Activated T-cell treated with anti-CD3 and anti-CD28 coated beads for 4 hours (primary cell): ENCODE measurements around the gene ARL4D.
"Not testable (repeated sequence)": the region's sequence is repeated elsewhere in the genome, so short reads cannot be mapped to it uniquely, and the experiment has no call there.

ENCODE experiments used
- DNase-seq: peaks from one replicate; pipeline ENCODE4 v3.0.0-alpha.2; 2020

ARL4D gene

GRCh38 chr17:43371227-43371821, 27.5 kb upstream of the ARL4D start:
- DNase-seq, result no peak

- DNase-seq, result no peak
These were observed 26.4 kb upstream of the ARL4D start for GRCh38 chr17:43372273-43372911.

GRCh38 chr17:43373356-43373755, 25.4 kb upstream of the ARL4D start:
- DNase-seq, result no peak

GRCh38 chr17:43375915-43376314, 22.9 kb upstream of the ARL4D start:
- DNase-seq, result not testable (repeated sequence)

GRCh38 chr17:43377056-43377810, 21.6 kb upstream of the ARL4D start:
- no peak for DNase-seq

GRCh38 chr17:43378766-43379165, 20.0 kb upstream of the ARL4D start:
- DNase-seq, result no peak

GRCh38 chr17:43380307-43380706, 18.5 kb upstream of the ARL4D start:
- DNase-seq, result no peak

- DNase-seq, result no peak
These were observed 17.6 kb upstream of the ARL4D start for GRCh38 chr17:43381204-43381603.

- no peak for DNase-seq
These were observed 17.2 kb upstream of the ARL4D start for GRCh38 chr17:43381621-43382020.

- DNase-seq, result no peak
These were observed 16.0 kb upstream of the ARL4D start for GRCh38 chr17:43382776-43383175.

GRCh38 chr17:43383372-43383771, 15.4 kb upstream of the ARL4D start:
- DNase-seq, result no peak

GRCh38 chr17:43383826-43384475, 14.8 kb upstream of the ARL4D start:
- no peak for DNase-seq

GRCh38 chr17:43384476-43384862, 14.3 kb upstream of the ARL4D start:
- no peak for DNase-seq

- no peak for DNase-seq
These were observed 13.6 kb upstream of the ARL4D start for GRCh38 chr17:43385046-43385831.

GRCh38 chr17:43388359-43389045, 10.3 kb upstream of the ARL4D start:
- peak; percentile 86 for DNase-seq

- DNase-seq, result peak; percentile 64
These were observed 9.5 kb upstream of the ARL4D start for GRCh38 chr17:43389046-43389947.

GRCh38 chr17:43392397-43392796, 6.4 kb upstream of the ARL4D start:
- no peak for DNase-seq

- peak; percentile 92 for DNase-seq
These were observed 4.8 kb upstream of the ARL4D start for GRCh38 chr17:43393944-43394482.

GRCh38 chr17:43394696-43395095, 4.1 kb upstream of the ARL4D start:
- DNase-seq, result not testable (repeated sequence)

GRCh38 chr17:43395165-43395564, 3.6 kb upstream of the ARL4D start:
- no peak for DNase-seq
